GM23338 (cell line): Measurements from ENCODE around the gene GGNBP2. TPM values are rescaled to one million over a fixed set of nuclear protein-coding genes. Genes with fewer than 3 reads are reported as not detected.

ENCODE experiments used
- ATAC-seq: fragments of 200-7000 bp; cut with Tn5 transposase; 3 replicates; pipeline ENCODE4 v1.9.1; 2020
- DNase-seq: peaks from one replicate; pipeline ENCODE4 v3.0.0-alpha.2; 2015; ENCODE audit warnings: low spot score
- H2AFZ ChIP-seq: fragments of 200-600 bp; sonication (generic); 2 replicates; pipeline ENCODE4 v1.8.0; 2016; ENCODE audit warnings: antibody characterized with exemption, mild to moderate bottlenecking, moderate library complexity
- H3F3A ChIP-seq: fragments of 200-600 bp; sonication (generic); replicated peaks from 2 replicates; pipeline ENCODE4 v1.8.0; 2017; ENCODE audit warnings: antibody characterized with exemption, mixed run types, low read depth
- H3K27ac ChIP-seq: fragments of 200-600 bp; sonication (generic); 2 replicates; pipeline ENCODE4 v1.6.1; 2016; ENCODE audit warnings: low read depth
- H3K27me3 ChIP-seq: fragments of 200-600 bp; sonication (generic); 2 replicates; pipeline ENCODE4 v1.8.0; 2016; ENCODE audit warnings: mild to moderate bottlenecking, mixed run types, moderate library complexity; ENCODE audit not compliant: insufficient read depth
- H3K36me3 ChIP-seq: fragments of 200-600 bp; sonication (generic); 2 replicates; pipeline ENCODE4 v1.8.0; 2016; ENCODE audit warnings: mild to moderate bottlenecking; ENCODE audit not compliant: insufficient read depth
- H3K4me1 ChIP-seq: fragments of 200-600 bp; sonication (generic); 2 replicates; pipeline ENCODE4 v1.8.0; 2016; ENCODE audit warnings: mild to moderate bottlenecking, moderate library complexity; ENCODE audit not compliant: insufficient read depth
- H3K4me2 ChIP-seq: fragments of 200-600 bp; sonication (generic); 2 replicates; pipeline ENCODE4 v1.7.1; 2017; ENCODE audit warnings: mixed run types
- H3K4me3 ChIP-seq: fragments of 200-600 bp; sonication (generic); 2 replicates; pipeline ENCODE4 v1.6.1; 2016; ENCODE audit warnings: mixed run types
- H3K79me2 ChIP-seq: fragments of 200-600 bp; sonication (generic); replicated peaks from 2 replicates; pipeline ENCODE4 v1.8.0; 2017; ENCODE audit warnings: mild to moderate bottlenecking; ENCODE audit not compliant: insufficient read depth
- H3K9me2 ChIP-seq: fragments of 200-600 bp; sonication (generic); 2 replicates; pipeline ENCODE4 v1.8.0; 2017; ENCODE audit not compliant: insufficient read depth
- H4K20me1 ChIP-seq: fragments of 200-600 bp; sonication (generic); replicated peaks from 2 replicates; pipeline ENCODE4 v1.8.0; 2017; ENCODE audit warnings: mild to moderate bottlenecking; ENCODE audit not compliant: insufficient read depth
- H3K27ac Mint-ChIP-seq: 2 replicates; pipeline ENCODE4 v1.8.0; 2020; ENCODE audit warnings: inconsistent platforms, mild to moderate bottlenecking, moderate library complexity, mixed read lengths
- H3K27me3 Mint-ChIP-seq: 3 replicates; pipeline ENCODE4 v1.8.0; 2022; ENCODE audit warnings: low read depth, mild to moderate bottlenecking, moderate library complexity, mixed read lengths, inconsistent platforms; ENCODE audit not compliant: insufficient read depth, poor library complexity
- H3K36me3 Mint-ChIP-seq: 3 replicates; pipeline ENCODE4 v1.8.0; 2021; ENCODE audit warnings: low read depth, mild to moderate bottlenecking, inconsistent platforms, moderate library complexity, mixed read lengths
- H3K4me1 Mint-ChIP-seq: 3 replicates; pipeline ENCODE4 v1.8.0; 2020; ENCODE audit warnings: mild to moderate bottlenecking, inconsistent platforms, mixed read lengths
- H3K4me3 Mint-ChIP-seq: 3 replicates; pipeline ENCODE4 v1.8.0; 2021; ENCODE audit warnings: moderate library complexity, mild to moderate bottlenecking, inconsistent platforms, mixed read lengths
- H3K9me3 Mint-ChIP-seq: 3 replicates; pipeline ENCODE4 v1.8.0; 2020; ENCODE audit warnings: moderate library complexity, mild to moderate bottlenecking, inconsistent platforms, mixed read lengths
- CREB1 ChIP-seq: fragments of 250-450 bp; sonication (Bioruptor Pico); IDR thresholded peaks from 2 replicates; pipeline ENCODE4 v1.5.0; 2020; ENCODE audit warnings: low read depth, mild to moderate bottlenecking, moderate library complexity
- CTCF ChIP-seq, 2 experiments: fragments of 200-600 bp in 1 of 2; sonication (generic) in 1 of 2; conservative IDR thresholded peaks; 2 replicates each; pipeline versions ENCODE4 v1.5.1 to v1.6.1; 2016 to 2017; ENCODE audit warnings: antibody characterized with exemption in 2 of 2, low read depth in 2 of 2, mild to moderate bottlenecking in 2 of 2, moderate library complexity in 1 of 2
- ETS1 ChIP-seq: IDR thresholded peaks from 2 replicates; pipeline ENCODE4 v1.6.1; 2016; ENCODE audit warnings: antibody characterized with exemption
- EZH2 ChIP-seq: fragments of 200-600 bp; sonication (generic); IDR thresholded peaks from one replicate; pipeline ENCODE4 v1.8.0; 2017; ENCODE audit warnings: antibody characterized with exemption, mild to moderate bottlenecking, low read depth; ENCODE audit not compliant: unreplicated experiment
- EZH2phosphoT487 ChIP-seq: fragments of 200-600 bp; sonication (generic); IDR thresholded peaks from one replicate; pipeline ENCODE4 v1.8.1; 2018; ENCODE audit warnings: antibody characterized with exemption; ENCODE audit not compliant: unreplicated experiment
- NANOG ChIP-seq: IDR thresholded peaks from 2 replicates; pipeline ENCODE4 v1.6.1; 2016; ENCODE audit warnings: antibody characterized with exemption, borderline replicate concordance
- POLR2AphosphoS5 ChIP-seq: IDR thresholded peaks from 2 replicates; pipeline ENCODE4 v1.6.1; 2016; ENCODE audit warnings: antibody characterized with exemption, low read depth
- REST ChIP-seq: IDR thresholded peaks from one replicate; pipeline ENCODE4 v1.6.1; 2018; ENCODE audit warnings: antibody characterized with exemption; ENCODE audit not compliant: unreplicated experiment
- ZNF462 ChIP-seq: fragments of 250-450 bp; sonication (Bioruptor Pico); IDR thresholded peaks from 2 replicates; pipeline ENCODE4 v1.5.0; 2020; ENCODE audit warnings: mild to moderate bottlenecking, moderate library complexity
- polyA plus RNA-seq: library from polyadenylated mRNA; unstranded; fragments of >200 nt; fragmentation: Nextera tagmentation; extraction: Ambion mirVana; gene quantifications from 2 replicates; pipeline ENCODE4 v1.2.1, GENCODE V29; 2016
- total RNA-seq: library from RNA; depleted of rRNA; stranded (reverse); fragments of >200 nt; shearing (Covaris generic); gene quantifications from 2 replicates; pipeline ENCODE4 v1.2.3, GENCODE V29; 2014

Gene GGNBP2
- total and polyA plus RNA-seq, 2 experiments from 2014 or later, result 40.7 to 41.2 TPM

- peaks cover 93% of the 10 kb centered on the region for H3K36me3 Mint-ChIP-seq
Measured at GRCh38 chr17:36509272-36509985, 35.3 kb upstream of the GGNBP2 start.

More at GRCh38 chr17:36509272-36509985, 35.3 kb upstream of the GGNBP2 start:
- Histone ChIP-seq H3K4me2 (no peak overlapping the region), H4K20me1 (peaks cover 4% of the 10 kb centered on the region), H3K9me2 (no peaks in the 10 kb centered on the region), H2AFZ (no peak overlapping the region), H3K27me3 (no peaks in the 10 kb centered on the region), H3K36me3 (peaks cover 13% of the 10 kb centered on the region; the same call in 1 of the 2 replicates), H3K4me1 (no peaks in the 10 kb centered on the region), H3K4me3 (no peak overlapping the region), H3K79me2 (no peaks in the 10 kb centered on the region), H3F3A (no peaks in the 10 kb centered on the region), H3K27ac (no peak overlapping the region)
- Mint-ChIP-seq H3K27ac (no peak overlapping the region), H3K4me1 (no peaks in the 10 kb centered on the region), H3K9me3 (no peaks in the 10 kb centered on the region), H3K27me3 (peaks cover 14% of the 10 kb centered on the region), H3K4me3 (no peak overlapping the region)
- no peak for TF ChIP-seq CREB1 (CRISPR knock-in tag)
- no peak for TF ChIP-seq EZH2
- no peak for TF ChIP-seq NANOG
- no peak for TF ChIP-seq ETS1
- TF ChIP-seq CTCF (conservative IDR thresholded peaks at IDR 0.05; ENCODE audit: low read depth in 2 of 2), result no peak
- TF ChIP-seq REST, result no peak
- no peak for TF ChIP-seq POLR2AphosphoS5
- no peak for TF ChIP-seq EZH2phosphoT487
- no peak for TF ChIP-seq ZNF462
- ATAC-seq, result no peak
- no peak for DNase-seq
